ENCODE measurements around the gene BCL7A. TPM values are rescaled to one million over a fixed set of nuclear protein-coding genes. Genes with fewer than 3 reads are reported as not detected.

Gene BCL7A
- polyA plus RNA-seq, 2 donors, result 1.0 to 2.1 TPM

- H3K4me3 ChIP-seq (ENCODE audit: low read depth in 1 of 2, low read length in 2 of 2), result no peak overlapping the region
- no peaks in the 10 kb centered on the region for H3K9me3 ChIP-seq (ENCODE audit: control insufficient read depth in 2 of 2, insufficient read depth in 1 of 2, low read depth in 1 of 2, low read length in 1 of 2)
- H3K27me3 ChIP-seq (ENCODE audit: control insufficient read depth in 1 of 2, insufficient read depth in 2 of 2, low read length in 2 of 2), result no peaks in the 10 kb centered on the region
- 72 to 74% methylated on average over 22 of the region's 22 CpGs for WGBS, 2 donors
- H3K4me1 ChIP-seq (ENCODE audit: control insufficient read depth in 2 of 2, insufficient read depth in 2 of 2, low read length in 1 of 2), result peaks cover 6 to 8% of the 10 kb centered on the region in 2 donors
- H3K27ac ChIP-seq (ENCODE audit: low read depth in 2 of 2, low read length in 1 of 2), result no peak overlapping the region
- H3K36me3 ChIP-seq (ENCODE audit: control insufficient read depth in 2 of 2, insufficient read depth in 2 of 2, low read length in 1 of 2), result peaks cover 0 to 3% of the 10 kb centered on the region in 2 donors
These were observed 38.4 kb downstream of the BCL7A start for GRCh38 chr12:122060081-122060501.

GRCh38 chr12:122061253-122061652, 39.6 kb downstream of the BCL7A start:
- WGBS, 2 donors, result 87 to 90% methylated on average over 23 of the region's 23 CpGs
- H3K36me3 ChIP-seq (ENCODE audit: control insufficient read depth in 2 of 2, insufficient read depth in 2 of 2, low read length in 1 of 2), result peaks cover 0 to 3% of the 10 kb centered on the region in 2 donors
- H3K27me3 ChIP-seq (ENCODE audit: control insufficient read depth in 1 of 2, insufficient read depth in 2 of 2, low read length in 2 of 2), result no peaks in the 10 kb centered on the region
- H3K9me3 ChIP-seq (ENCODE audit: control insufficient read depth in 2 of 2, insufficient read depth in 1 of 2, low read depth in 1 of 2, low read length in 1 of 2), result no peaks in the 10 kb centered on the region
- H3K4me3 ChIP-seq (ENCODE audit: low read depth in 1 of 2, low read length in 2 of 2), result no peak overlapping the region
- peaks cover 6 to 8% of the 10 kb centered on the region in 2 donors for H3K4me1 ChIP-seq (ENCODE audit: control insufficient read depth in 2 of 2, insufficient read depth in 2 of 2, low read length in 1 of 2)
- H3K27ac ChIP-seq (ENCODE audit: low read depth in 2 of 2, low read length in 1 of 2), result no peak overlapping the region

DNA sequence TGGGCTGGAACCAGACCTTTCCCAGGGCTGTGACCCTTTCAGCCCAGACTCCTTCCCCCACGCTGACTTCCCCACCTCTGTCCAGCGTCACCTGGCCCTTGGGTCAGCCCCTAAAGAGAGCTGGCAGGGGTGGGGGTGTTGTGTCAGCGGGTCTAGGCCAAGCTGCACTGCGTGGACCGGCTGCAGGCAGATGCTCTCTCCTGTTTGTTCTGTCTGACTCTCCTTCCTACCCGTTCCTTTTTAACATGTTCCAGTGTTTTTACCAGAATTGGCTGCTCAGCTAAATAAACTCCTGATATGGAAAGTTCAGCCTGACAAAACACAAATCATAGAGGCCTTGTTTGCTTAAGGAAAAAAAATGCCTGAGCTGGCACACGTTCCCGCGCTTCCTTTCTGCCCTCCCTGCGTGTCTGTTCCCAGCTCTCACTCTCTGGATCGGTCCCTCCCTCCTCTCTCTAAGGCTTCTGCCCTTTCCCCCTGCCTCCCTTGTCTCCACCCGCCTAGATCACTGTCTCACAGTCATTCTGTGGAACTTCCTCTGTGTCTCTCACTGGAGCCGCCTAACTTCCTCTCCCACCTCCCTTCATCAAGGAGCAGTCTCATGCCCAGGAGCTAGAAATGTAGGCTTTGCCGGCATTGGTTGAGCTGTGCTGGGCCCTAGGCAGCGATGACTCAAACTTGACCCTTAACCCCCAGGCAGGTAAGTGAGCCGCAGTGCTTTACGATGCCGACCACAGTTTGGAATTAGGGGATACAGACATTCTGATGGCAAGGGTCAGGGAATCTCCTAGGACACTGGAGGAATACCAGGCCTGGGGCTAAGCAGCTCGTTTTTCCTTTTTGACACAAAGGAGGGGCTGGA, 41.4 kb downstream of the BCL7A start:
- H3K4me1 ChIP-seq (ENCODE audit: control insufficient read depth in 2 of 2, insufficient read depth in 2 of 2, low read length in 1 of 2), result peaks cover 6 to 8% of the 10 kb centered on the region in 2 donors
- 12 to 17% methylated on average over 19 of the region's 19 CpGs for WGBS, 2 donors
- H3K27ac ChIP-seq (ENCODE audit: low read depth in 2 of 2, low read length in 1 of 2), result peak overlapping the region; percentile 73 to 85
- no peak overlapping the region for H3K4me3 ChIP-seq (ENCODE audit: low read depth in 1 of 2, low read length in 2 of 2)
- H3K27me3 ChIP-seq (ENCODE audit: control insufficient read depth in 1 of 2, insufficient read depth in 2 of 2, low read length in 2 of 2), result no peaks in the 10 kb centered on the region
- H3K36me3 ChIP-seq (ENCODE audit: control insufficient read depth in 2 of 2, insufficient read depth in 2 of 2, low read length in 1 of 2), result peaks cover 0 to 3% of the 10 kb centered on the region in 2 donors
- H3K9me3 ChIP-seq (ENCODE audit: control insufficient read depth in 2 of 2, insufficient read depth in 1 of 2, low read depth in 1 of 2, low read length in 1 of 2), result no peaks in the 10 kb centered on the region

DNA sequence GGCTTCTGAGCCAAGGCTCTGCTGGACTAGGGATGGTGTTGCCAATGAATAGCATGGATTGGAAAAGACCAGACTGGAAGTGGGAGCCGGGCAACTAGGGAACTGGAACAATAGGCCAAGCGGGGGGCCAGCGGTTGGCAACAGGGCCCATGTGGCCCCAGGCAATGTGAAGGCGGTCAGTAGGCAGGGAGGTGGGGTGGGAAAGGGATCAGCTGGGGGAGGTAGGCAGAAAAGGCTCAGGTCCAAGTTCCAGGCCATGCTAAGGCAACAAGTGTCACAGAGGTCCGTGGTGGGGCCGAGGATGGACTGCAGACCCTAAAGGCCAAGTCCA, 42.0 kb downstream of the BCL7A start:
- peaks cover 6 to 8% of the 10 kb centered on the region in 2 donors for H3K4me1 ChIP-seq (ENCODE audit: control insufficient read depth in 2 of 2, insufficient read depth in 2 of 2, low read length in 1 of 2)
- peaks cover 0 to 3% of the 10 kb centered on the region in 2 donors for H3K36me3 ChIP-seq (ENCODE audit: control insufficient read depth in 2 of 2, insufficient read depth in 2 of 2, low read length in 1 of 2)
- no peaks in the 10 kb centered on the region for H3K27me3 ChIP-seq (ENCODE audit: control insufficient read depth in 1 of 2, insufficient read depth in 2 of 2, low read length in 2 of 2)
- H3K27ac ChIP-seq (ENCODE audit: low read depth in 2 of 2, low read length in 1 of 2), result peak overlapping the region; percentile 73 to 85
- no peaks in the 10 kb centered on the region for H3K9me3 ChIP-seq (ENCODE audit: control insufficient read depth in 2 of 2, insufficient read depth in 1 of 2, low read depth in 1 of 2, low read length in 1 of 2)
- WGBS, 2 donors, result 63 to 81% methylated on average over 6 of the region's 6 CpGs
- H3K4me3 ChIP-seq (ENCODE audit: low read depth in 1 of 2, low read length in 2 of 2), result no peak overlapping the region

DNA sequence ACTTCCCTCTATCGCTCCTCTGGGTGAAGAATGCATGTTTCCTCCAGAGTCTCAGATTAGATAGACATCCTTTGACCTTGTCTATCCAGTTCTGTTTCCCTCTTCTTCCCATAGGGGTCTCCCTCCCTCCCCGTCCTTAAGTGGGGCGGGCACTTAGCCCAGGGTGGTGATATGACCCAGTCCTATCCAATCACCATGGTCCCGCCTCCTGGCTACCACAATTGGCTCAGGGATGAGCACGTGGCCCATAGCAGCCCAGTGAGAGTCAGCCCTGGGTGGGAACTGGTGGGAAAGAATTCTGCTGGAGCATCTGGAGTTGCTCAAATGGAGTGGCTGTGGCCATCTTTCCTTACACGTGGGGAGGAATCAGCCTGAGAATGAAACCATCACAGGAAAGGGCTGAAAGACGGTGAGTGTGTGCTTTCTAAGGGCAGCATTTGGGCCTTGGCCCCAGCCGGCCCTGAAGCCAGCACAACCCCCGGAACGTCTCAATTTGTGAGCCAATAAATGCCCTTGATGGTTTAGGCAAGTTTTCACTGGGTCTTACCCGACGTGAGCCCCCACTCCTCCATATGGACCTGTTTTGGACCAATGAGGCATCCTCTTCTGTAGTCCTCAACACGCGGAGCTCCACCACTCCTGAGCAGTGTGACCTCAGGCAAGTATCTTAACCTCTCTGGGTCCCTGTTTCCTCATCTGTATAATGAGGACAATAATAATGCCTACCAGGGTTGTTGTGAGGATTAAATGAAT, 42.5 kb downstream of the BCL7A start:
- Histone ChIP-seq H3K4me3 (ENCODE audit: low read depth in 1 of 2, low read length in 2 of 2) (no peak overlapping the region), H3K27me3 (ENCODE audit: control insufficient read depth in 1 of 2, insufficient read depth in 2 of 2, low read length in 2 of 2) (no peaks in the 10 kb centered on the region), H3K4me1 (ENCODE audit: control insufficient read depth in 2 of 2, insufficient read depth in 2 of 2, low read length in 1 of 2) (peaks cover 6 to 8% of the 10 kb centered on the region in 2 donors), H3K9me3 (ENCODE audit: control insufficient read depth in 2 of 2, insufficient read depth in 1 of 2, low read depth in 1 of 2, low read length in 1 of 2) (no peaks in the 10 kb centered on the region), H3K27ac (ENCODE audit: low read depth in 2 of 2, low read length in 1 of 2) (peak overlapping the region; percentile 73 to 85), H3K36me3 (ENCODE audit: control insufficient read depth in 2 of 2, insufficient read depth in 2 of 2, low read length in 1 of 2) (peaks cover 0 to 3% of the 10 kb centered on the region in 2 donors)
- 68 to 73% methylated on average over 14 of the region's 14 CpGs for WGBS, 2 donors

DNA sequence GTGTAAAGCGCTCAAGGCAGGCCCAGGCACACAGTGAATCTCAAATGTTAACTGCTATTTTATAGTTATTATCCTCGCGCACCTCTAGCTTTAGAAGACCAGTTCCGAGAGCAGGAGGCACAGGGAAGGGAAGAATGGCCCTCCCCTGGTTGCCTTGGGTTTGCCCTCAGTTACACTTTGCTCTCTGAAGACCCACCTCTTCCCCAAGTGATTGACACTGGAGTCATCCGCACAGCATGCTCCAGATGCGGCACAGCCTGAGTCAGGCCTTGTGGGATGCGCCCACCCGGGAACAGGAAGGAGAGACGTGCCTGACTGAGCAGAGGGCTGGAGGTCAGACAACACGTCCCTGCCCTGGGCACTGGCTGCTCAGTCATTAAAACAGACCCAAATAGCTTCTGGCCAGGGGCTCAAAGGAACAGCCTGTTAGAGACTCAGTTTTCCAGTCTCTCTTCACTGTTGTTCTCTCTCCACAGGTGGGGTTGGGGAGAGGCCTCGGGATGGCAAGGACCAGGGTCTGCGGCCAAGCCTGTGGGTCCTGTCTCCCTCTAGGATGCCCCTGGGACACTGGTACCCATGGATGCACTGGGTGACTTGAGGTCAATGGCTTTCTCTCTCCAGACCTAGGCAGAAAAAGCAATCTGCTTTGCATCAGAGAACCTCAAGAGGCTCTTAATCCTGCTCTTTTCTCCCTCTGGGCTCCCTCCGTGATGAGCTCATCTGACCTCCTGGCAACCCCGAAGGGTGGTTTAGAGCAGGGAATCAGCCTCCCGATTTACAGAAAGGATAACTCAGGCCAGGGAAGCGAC, 43.3 kb downstream of the BCL7A start:
- Histone ChIP-seq H3K36me3 (ENCODE audit: control insufficient read depth in 2 of 2, insufficient read depth in 2 of 2, low read length in 1 of 2) (no peaks in the 10 kb centered on the region), H3K27me3 (ENCODE audit: control insufficient read depth in 1 of 2, insufficient read depth in 2 of 2, low read length in 2 of 2) (no peaks in the 10 kb centered on the region), H3K9me3 (ENCODE audit: control insufficient read depth in 2 of 2, insufficient read depth in 1 of 2, low read depth in 1 of 2, low read length in 1 of 2) (no peaks in the 10 kb centered on the region), H3K27ac (ENCODE audit: low read depth in 2 of 2, low read length in 1 of 2) (peak overlapping the region; percentile 11 to 85), H3K4me3 (ENCODE audit: low read depth in 1 of 2, low read length in 2 of 2) (no peak overlapping the region), H3K4me1 (ENCODE audit: control insufficient read depth in 2 of 2, insufficient read depth in 2 of 2, low read length in 1 of 2) (peaks cover 6 to 8% of the 10 kb centered on the region in 2 donors)
- 62 to 65% methylated on average over 16 of the region's 16 CpGs for WGBS, 2 donors

- Histone ChIP-seq H3K4me1 (ENCODE audit: control insufficient read depth in 2 of 2, insufficient read depth in 2 of 2, low read length in 1 of 2) (peaks cover 7 to 9% of the 10 kb centered on the region in 2 donors), H3K27ac (ENCODE audit: low read depth in 2 of 2, low read length in 1 of 2) (peak overlapping the region in 1 of 2 donors; percentile 65)
These were observed 45.9 kb downstream of the BCL7A start for GRCh38 chr12:122067548-122067947.

GRCh38 chr12:122067966-122068365, 46.3 kb downstream of the BCL7A start:
- Histone ChIP-seq H3K9me3 (ENCODE audit: control insufficient read depth in 2 of 2, insufficient read depth in 1 of 2, low read depth in 1 of 2, low read length in 1 of 2) (no peaks in the 10 kb centered on the region), H3K27me3 (ENCODE audit: control insufficient read depth in 1 of 2, insufficient read depth in 2 of 2, low read length in 2 of 2) (no peaks in the 10 kb centered on the region), H3K4me1 (ENCODE audit: control insufficient read depth in 2 of 2, insufficient read depth in 2 of 2, low read length in 1 of 2) (peaks cover 4 to 6% of the 10 kb centered on the region in 2 donors), H3K4me3 (ENCODE audit: low read depth in 1 of 2, low read length in 2 of 2) (no peak overlapping the region), H3K36me3 (ENCODE audit: control insufficient read depth in 2 of 2, insufficient read depth in 2 of 2, low read length in 1 of 2) (no peaks in the 10 kb centered on the region), H3K27ac (ENCODE audit: low read depth in 2 of 2, low read length in 1 of 2) (peak overlapping the region in 1 of 2 donors; percentile 65)
- WGBS, 2 donors, result 36 to 40% methylated on average over 13 of the region's 13 CpGs

More at GRCh38 chr12:122067548-122067947, 45.9 kb downstream of the BCL7A start:
- no peaks in the 10 kb centered on the region for H3K27me3 ChIP-seq (ENCODE audit: control insufficient read depth in 1 of 2, insufficient read depth in 2 of 2, low read length in 2 of 2)
- WGBS, 2 donors, result 96 to 99% methylated on average over 5 of the region's 5 CpGs
- H3K36me3 ChIP-seq (ENCODE audit: control insufficient read depth in 2 of 2, insufficient read depth in 2 of 2, low read length in 1 of 2), result no peaks in the 10 kb centered on the region
- no peaks in the 10 kb centered on the region for H3K9me3 ChIP-seq (ENCODE audit: control insufficient read depth in 2 of 2, insufficient read depth in 1 of 2, low read depth in 1 of 2, low read length in 1 of 2)
- no peak overlapping the region for H3K4me3 ChIP-seq (ENCODE audit: low read depth in 1 of 2, low read length in 2 of 2)
